ENCODE data around the gene C22orf15.

GRCh38 chr22:23745791-23746190, 17.0 kb upstream of the C22orf15 start:
- TF ChIP-seq, protein P1, sequence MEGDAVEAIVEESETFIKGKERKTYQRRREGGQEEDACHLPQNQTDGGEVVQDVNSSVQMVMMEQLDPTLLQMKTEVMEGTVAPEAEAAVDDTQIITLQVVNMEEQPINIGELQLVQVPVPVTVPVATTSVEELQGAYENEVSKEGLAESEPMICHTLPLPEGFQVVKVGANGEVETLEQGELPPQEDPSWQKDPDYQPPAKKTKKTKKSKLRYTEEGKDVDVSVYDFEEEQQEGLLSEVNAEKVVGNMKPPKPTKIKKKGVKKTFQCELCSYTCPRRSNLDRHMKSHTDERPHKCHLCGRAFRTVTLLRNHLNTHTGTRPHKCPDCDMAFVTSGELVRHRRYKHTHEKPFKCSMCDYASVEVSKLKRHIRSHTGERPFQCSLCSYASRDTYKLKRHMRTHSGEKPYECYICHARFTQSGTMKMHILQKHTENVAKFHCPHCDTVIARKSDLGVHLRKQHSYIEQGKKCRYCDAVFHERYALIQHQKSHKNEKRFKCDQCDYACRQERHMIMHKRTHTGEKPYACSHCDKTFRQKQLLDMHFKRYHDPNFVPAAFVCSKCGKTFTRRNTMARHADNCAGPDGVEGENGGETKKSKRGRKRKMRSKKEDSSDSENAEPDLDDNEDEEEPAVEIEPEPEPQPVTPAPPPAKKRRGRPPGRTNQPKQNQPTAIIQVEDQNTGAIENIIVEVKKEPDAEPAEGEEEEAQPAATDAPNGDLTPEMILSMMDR (IDR thresholded peaks at IDR 0.05), result no peak
- TF ChIP-seq POLR2A (IDR thresholded peaks at IDR 0.05), result no peak
